Activated CD4-positive, alpha-beta T cell treated with anti-CD3 and anti-CD28 coated beads, Interleukin-2, amount 50 U/mL, for 4 hours (primary cell): Measurements from ENCODE around the gene EFCAB5.
"Not testable (repeated sequence)": the region's sequence is repeated elsewhere in the genome, so short reads cannot be mapped to it uniquely, and the experiment has no call there.

Experiments used
- DNase-seq, 2 experiments: peaks; one replicate each; pipeline ENCODE4 v3.0.0-alpha.2; 2020

Gene EFCAB5

DNA sequence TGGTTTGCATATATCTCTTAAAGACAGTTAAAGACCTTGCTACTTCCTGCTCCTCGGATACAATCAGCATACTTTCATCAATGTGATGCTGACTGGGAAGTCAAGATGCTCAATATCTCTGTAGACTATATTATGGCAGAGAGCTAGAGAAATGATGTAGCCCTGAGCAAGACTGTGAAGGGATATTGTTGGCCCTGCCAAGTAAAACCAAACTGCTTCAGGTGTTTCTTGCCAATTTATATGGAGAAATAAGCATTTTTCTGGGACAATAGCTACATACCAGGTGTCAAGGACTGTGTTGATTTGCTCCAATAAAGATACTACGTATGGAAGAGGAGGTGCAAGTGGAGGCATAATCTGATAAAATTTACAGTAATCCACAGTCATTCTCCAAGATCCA, 4.7 kb upstream of the EFCAB5 start:
- DNase-seq, result no peak

DNA sequence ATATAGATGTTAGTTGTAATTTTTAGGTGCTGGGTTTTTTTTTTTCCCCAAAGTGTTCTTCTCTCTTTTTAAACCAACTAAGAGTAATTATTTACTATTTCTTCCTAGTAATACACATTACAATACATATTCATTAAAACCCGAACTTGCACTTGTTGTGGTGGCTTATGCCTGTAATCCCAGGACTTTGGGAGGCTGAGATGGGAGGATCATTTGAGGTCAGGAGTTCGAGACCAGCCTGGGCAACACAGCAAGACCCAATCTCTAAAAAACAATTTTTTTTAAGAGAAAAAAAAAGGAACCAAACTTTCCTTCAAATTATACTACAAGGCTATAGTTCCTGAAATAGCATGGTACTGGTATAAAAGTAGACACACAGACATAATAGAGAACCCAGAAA, 3.8 kb downstream of the EFCAB5 start:
- no peak for DNase-seq

DNA sequence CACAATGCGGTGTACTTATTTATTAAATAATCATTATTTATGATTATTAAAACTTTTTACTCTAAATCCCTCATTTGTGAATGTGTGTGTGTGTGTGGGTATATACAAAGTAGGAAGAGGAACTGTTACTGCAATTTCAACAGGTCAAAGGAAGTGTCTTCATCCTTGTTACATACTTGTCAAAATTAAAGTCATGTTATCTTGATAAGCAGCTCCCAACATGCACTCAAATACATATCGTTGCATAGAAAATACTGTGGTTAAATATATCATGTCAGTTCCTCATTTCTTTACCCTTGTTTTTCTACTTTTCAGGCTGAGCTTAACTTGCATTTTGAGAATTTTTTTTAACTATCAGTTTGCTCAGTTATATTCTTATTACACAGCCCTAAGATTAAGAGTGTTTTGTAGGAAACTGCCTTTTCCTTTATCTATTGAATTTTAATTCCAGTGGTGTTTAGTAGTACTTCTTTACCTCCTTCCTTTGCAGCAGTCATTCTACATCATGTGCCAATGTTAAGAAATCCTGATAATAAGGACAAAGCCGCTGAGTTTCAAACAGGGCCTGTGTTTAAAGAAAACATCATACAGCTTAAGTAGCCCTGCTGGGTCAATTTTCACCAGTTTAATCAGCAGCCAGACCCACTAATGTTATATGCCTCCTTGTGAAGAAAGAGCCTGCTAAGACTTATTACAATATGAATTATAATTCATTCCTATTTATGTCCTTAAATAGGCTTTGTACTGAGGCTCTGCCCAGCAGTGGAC, 7.2 kb downstream of the EFCAB5 start:
- DNase-seq, result no peak

DNA sequence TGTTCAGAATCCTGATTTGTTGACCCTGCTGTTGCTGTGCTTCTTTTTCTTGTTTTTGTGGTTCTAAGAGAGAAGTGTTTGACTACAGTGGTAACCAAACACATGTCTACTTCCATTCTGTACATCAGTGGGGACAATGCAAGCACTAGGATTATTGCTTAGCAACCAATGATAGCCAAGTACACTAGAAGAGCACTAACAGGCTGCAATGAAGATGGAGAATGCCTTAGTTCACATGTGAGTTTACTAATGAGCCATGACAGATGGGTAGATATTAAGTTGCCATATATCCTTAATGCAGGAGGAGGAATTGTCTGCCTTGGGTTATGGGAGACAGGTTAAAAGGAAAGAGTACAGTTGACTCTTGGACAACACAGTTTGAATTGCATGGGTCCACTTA, 8.3 kb downstream of the EFCAB5 start:
- DNase-seq, result no peak

DNA sequence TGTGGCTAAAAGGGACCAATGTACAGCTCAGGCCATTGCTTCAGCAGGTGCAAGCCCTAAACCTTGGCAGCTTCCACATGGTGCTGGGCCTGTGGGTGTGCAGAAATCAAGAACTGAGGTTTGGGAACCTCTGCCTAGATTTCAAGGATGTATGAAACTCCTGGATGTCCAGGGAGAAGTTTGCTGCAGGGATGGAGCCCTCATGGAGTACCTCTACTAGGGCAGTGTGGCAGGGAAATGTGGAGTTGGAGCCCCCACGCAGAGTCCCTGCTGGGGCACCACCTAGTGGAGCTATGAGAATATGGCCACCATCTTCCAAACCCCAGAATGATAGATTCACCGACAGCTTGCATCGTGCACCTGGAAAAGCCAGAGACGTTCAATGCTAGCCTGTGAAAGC, 13.0 kb downstream of the EFCAB5 start:
- no peak for DNase-seq

DNA sequence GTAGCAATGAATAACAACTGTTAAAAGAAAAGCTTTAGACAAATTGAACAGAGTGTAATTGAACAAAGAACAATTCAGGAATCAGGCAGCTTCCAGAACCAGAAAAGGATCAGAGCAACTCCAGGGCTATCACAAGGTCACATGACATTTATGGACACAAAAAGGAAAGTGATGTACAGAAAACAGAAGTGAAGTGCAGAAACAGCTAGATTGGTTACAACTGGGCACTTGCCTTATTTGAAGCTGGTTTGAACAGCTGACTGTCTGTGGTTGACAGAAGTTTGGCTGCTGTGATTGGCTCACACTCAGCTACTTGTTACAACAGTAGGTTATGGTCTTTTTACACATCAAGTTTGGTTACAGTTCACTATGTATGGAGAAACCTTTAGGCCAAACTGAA, 14.8 kb downstream of the EFCAB5 start:
- DNase-seq, result no peak

DNA sequence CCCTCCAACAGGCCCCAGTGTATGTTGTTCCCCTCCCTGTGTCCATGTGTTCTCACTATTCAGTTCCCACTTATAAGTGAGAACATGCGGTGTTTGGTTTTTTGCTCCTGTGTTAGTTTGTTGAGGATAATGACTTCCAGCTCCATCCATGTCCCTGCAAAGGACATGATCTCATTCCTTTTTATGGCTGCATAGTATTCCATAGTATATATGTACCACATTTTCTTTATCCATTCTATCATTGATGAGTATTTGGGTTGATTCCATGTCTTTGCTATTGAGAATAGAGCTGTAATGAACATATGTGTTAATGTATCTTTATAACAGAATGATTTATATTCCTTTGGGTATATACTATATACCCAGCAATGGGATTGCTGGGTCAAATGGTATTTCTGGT, 16.1 kb downstream of the EFCAB5 start:
- DNase-seq, result not testable (repeated sequence)

DNA sequence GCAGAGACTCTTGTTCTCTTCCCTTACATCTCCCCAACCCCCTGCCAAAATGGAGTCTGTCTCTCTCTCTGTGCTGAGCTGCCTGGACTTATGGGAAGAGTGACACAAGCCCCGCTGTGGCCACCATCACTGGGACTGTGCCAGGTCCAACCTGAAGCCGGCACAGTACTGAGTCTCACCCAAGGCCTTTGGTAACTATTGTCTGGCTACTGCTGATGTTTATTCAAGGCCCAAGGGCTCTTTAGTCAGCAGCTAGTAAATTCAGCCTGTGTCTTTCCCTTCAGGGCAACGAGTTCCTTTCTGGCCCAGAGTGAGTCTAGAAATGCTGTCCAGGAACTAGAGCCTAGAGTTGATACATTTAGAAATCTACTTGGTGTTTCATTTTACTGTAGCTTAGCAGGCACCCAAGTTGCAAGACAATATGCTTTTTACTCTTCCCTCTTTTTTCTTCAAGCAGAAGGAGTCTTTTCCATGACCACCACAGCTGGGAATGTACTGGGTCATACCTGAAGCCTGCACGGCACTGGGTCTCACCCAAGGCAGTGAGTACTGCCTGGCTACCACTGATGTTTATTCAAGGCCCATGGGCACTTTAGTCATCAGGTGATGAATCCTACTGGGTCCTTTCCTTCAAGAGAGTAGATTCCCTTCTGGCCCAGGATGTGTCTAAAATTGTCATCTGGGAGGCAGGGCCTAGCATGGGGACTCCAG, 17.7 kb downstream of the EFCAB5 start:
- no peak for DNase-seq

DNA sequence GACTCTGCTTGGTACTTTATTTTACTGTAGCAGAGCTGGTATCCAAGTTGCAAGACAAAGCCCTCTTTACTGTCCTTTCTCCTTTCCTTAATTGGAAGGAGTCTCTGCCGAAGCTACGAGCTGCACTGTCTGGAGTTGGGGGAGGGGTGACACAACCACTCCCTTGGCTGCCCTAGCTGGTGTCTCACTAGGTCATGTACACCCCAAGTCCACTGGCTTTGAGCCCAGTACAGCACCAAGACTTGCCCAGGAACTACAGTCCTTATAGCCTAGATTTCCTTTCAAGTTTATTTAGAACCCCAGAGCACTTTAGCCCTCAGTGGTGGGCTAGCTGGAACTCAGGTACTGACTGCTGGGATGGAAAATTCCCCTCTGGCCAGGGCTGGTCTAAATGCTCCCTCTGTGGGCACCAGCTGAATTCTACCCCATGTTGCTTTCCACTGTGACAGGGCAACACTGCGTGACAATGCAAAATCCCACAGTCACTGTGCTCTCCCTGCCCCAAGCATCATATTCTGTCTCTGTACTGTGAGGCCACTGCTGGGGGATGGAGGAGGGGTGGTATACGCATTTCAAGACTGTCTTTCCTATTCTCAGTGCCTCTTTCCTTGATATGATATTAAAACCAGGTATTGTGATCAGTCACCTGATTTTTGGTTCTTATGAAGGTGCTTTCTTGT, 18.4 kb downstream of the EFCAB5 start:
- no peak for DNase-seq

DNA sequence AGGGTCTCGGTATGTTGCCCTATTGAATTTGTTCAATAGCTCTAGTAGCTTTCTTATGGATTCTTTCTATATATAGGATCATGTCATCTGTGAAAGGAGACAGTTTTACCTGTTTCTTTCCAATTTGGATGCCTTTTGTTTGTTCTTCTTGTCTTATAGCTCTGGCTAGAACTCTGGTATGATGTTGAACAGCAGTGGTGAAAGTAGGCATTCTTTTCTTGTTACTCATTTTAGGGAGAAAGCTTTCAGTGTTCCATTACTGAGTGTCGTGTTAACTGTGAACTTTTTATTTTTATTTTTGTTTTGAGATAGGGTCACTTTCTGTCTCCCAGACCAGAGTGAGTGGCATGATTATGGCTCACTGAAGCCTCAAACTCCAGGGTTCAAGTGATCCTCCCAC, 21.2 kb downstream of the EFCAB5 start:
- DNase-seq, result no peak

DNA sequence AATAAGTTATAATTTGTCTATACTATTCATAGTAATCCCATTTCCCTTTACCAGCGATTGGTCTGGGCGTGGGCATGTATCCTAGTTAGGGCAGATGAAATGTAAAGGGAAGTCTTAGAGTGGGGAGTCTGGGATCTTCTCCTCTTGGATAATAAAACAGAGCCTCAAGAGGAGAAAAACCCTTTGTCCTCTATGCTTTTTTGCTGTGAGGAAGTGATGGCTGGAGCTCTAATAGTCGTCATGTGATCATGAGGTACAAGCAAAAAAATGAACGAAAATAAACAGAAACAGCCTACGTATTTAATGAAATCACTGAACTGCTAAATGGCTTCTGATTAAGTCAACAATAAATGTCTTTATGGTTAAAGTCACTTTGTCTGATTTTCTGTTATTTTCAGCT, 26.8 kb downstream of the EFCAB5 start:
- DNase-seq, result no peak

DNA sequence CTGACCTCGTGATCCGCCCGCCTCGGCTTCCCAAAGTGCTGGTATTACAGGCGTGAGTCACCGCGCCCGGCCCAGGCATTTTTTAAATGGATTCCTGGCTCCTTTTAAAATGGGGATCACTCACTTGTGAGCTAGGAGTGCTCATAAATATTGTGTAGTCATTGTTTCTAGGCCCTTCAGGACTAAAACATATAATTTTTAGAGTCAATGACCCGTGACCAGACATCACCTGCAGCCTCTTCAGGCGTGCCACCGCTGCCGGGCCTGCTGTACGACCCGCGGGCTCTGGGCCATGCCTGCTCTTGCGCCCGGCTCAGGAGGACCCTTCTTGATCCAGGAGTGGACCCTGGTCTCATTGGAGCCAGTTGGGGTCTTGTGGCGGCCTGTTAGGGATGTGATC, 30.8 kb downstream of the EFCAB5 start:
- DNase-seq, result no peak

DNA sequence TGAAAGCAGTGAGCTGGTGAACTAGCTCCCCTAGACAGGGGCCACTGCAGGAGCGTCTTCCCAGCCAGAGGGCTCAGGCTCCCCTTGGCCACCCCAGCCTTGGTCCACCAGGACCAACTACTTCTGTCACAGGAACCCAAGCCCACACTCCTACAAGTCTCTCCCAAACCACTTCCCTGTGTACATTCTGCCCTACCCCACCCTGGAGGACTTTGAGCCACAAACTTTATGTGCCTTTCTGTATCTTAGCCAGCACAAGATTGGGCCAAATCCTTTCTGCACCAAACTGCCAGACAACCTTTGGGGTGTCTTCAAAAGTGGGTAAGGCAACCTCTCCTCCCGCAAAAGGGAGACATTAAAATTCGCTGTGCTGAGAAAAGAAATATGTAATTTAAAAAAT, 31.6 kb downstream of the EFCAB5 start:
- no peak for DNase-seq

DNA sequence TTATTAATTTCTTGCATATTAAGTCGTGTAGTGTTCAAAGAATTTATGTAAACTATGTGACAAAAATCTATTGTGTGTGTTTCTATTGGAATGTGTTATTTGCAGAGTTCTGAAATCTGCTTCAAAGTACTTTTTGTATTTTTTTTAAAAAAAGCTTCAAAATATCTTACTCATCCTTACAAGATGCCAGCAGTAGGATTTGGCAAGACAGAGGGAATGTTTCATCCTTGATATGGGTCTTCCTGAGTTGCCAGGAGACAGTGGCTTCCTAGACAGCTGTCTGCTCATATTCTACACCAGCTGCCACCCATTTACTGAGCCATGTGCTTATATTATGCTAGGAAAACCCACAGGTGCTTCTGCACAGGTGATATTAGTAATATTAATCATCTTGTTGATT, 36.4 kb downstream of the EFCAB5 start:
- DNase-seq, result no peak

DNA sequence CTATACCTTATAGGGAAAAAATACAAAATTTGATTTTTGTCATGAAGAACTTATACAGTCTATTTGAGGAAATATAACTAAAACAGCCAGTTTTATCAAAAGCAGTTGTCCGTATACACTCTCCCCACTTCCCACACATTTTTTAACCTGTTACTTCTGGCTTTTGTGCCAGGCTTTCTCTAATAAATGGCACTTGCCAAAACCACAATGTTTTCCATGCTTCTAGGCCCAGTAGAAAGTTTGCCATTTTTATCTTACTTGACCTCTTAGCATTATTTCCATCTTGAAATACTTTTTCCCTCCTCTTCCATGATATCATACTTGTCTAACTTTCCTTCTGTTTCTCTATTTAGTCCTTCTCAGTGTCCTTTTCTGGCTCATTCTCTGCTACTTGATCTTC, 38.8 kb downstream of the EFCAB5 start:
- no peak for DNase-seq

DNA sequence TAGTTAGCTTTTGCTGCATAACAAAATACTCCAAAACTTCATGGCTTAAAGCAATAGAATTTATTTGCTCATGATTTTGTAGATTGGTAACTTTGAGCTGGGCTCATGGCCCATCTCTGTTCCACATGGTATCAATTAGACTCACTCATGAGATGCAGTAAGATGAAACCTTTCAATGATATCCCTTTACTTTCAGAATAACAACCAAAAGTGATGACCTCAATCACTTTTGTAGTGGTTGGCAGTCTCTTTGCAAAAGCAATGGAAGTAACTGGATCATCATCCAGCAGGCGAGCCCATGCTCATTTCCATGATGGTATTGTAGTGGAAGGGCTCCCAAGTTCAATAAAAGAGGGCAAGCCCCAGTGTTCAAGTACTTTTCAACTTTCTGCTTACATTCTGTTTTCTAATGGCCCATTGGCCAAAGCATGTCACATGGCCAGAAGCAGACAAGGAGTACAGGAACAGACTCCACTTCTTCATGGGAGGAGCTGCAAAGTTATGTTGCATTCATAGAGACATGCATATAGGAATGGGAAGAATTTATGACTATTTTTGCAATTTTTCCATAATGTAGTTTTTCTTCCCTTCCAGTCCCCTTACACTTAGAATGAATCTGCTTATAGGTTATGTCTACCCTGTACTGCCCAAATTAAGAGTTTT, 41.7 kb downstream of the EFCAB5 start:
- DNase-seq, result no peak

DNA sequence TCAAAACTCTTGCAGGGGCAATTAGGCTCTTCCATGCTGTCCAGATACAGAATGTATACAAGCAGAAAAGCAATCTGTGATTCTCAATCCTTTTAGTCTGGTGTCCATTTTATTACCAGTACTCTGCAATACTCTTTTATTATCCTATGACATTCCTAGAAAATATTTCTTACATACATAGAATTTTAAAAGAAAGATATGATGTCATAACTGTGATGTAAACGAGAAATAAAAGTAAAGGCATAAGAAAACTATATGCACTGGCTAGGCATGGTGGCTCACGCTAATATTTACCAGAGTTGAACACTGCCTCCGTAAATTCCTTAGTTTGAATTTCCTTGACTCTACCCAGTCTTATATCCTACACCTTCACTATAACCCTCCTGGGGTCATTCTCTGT, 55.0 kb downstream of the EFCAB5 start:
- DNase-seq, result no peak

DNA sequence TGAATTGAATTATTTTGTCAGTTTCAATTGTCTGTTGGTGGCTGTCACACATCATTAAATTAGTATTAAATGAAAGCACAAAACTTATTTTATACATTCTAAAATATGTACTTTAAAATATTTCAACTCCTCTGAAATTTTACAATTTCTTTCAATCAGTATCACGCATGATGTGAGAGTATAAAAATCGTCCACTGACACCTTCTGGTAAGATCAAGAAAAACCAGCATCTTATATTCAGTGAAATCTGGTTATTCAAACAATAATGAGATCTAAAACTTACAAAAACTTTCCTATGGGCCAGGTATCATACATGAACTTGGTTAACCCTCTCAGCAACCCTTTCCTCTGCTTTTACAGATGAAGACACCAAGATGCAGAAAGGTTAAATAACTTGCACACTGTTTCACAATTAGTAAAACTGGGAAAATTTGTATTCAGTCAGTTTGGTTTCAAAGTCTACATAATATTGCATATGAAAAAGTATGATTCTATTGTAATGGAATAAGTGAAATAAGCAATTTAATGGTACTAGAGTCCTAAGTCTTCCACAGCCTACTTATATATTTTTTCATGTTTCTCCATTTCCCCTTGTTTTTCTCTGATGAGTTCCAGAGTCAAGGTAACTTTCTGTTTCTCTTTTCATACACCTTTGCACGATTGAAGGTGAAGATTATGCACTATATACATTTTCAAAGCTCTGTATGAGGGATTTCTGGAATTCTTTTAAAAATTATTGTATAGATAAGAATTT, 58.7 kb downstream of the EFCAB5 start:
- no peak for DNase-seq

DNA sequence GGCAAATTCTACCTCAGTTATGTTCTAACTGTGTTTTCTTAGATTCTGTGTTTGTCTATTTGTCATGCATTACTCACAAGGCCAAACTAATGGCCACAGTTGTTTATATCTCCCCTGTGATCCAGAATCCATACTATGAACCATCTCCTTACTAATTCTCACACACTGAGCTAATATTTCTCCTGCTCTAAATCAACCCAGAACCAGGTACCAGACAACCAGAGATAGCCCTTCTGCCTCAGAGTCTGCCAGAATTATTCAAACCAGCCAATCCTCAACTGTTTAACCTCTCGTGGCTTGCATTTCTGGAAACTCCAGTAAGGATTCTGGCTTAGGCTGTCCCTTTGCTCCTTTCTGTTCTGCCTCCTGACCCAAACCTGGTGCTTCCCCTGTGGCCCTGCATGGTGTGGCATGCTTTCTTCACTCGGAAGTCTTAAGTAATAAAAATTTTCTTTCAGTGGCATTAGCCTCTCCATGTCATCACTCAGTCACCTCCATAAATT, 59.4 kb downstream of the EFCAB5 start:
- DNase-seq, result no peak

DNA sequence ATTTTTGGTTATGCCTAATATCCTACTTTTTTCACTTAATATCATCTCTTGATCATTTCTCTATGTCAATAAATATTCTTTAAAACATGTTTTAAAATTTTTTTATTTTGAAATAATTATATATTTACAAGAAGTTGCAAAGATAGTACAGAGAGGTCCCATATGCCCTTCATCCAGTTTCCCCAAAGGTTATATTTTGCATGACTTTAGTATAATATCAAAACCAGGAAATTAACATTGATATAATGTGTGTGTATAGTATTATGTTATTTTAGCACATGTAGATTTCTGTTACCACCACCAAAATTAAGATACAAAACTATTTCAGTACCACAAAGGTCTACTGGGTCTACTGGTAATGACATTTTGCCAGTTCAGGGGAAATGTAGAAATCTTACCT, 60.7 kb downstream of the EFCAB5 start:
- DNase-seq, result no peak

DNA sequence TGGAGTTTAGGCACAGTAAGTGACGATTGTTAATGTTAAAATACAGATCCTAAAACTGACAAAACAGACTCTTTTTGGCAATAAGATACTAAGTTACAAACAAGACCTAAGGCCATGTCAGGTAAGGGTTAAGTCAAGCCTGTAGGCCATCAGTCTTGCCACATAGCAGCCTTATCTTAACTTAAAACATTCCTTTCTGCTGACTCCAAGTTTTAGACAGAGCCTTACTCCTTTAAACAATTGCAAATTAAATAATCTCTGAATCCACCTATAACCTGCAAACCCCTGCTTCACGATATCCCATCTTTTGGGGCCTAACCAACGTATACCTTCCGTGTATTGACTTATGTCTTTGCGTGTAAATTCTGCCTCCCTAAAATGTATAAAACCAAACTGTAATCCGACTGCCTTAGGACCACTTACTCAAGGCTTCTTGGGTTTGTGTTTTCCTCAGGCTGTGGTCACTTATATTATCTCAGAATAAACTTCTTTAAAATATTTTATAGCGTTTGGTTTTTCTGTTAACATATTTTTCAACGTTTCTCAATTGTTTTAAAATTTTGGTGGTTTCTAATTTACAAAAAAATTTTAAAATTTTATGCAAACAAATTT, 64.4 kb downstream of the EFCAB5 start:
- no peak for DNase-seq

DNA sequence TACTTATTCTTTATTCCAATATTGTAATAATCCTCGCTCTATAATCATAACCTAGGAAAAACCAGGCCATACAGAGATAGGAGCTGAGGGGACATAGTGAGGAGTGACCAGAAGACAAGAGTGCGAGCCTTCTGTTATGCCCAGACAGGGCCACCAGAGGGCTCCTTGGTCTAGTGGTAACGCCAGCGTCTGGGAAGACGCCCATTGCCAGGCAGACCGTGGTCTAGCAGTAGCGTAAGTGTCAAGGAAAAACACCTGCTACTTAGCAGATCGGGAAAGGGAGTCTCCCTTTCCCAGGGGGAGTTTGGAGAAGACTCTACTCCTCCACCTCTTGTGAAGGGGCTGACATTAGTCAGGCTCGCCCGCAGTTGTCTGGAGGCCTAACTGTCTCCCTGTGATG, 70.5 kb downstream of the EFCAB5 start:
- DNase-seq, result not testable (repeated sequence)
